ENCODE results near the gene WBP2NL.

WBP2NL gene

GRCh38 chr22:41963453-41964111 is 35.0 kb upstream of the WBP2NL start:
- no peaks in the 10 kb centered on the region for H4K20me1 ChIP-seq (ENCODE audit: control insufficient read depth, insufficient read depth, low read depth, low read length)
- no peaks in the 10 kb centered on the region for H3K36me3 ChIP-seq (ENCODE audit: control insufficient read depth, low read length)
- H3K4me2 ChIP-seq (ENCODE audit: low read length), result no peak overlapping the region
- no peaks in the 10 kb centered on the region for H3K9me3 ChIP-seq (ENCODE audit: control insufficient read depth, insufficient read depth, low read length)
- TF ChIP-seq CTCF (IDR thresholded peaks at IDR 0.05; ENCODE audit: low read depth, low read length, poor library complexity, severe bottlenecking) (no peak), EZH2phosphoT487 (IDR thresholded peaks at IDR 0.05; ENCODE audit: borderline replicate concordance, low read length) (no peak)
- no peaks in the 10 kb centered on the region for H3K79me2 ChIP-seq (ENCODE audit: control insufficient read depth, low read length)
- H3K4me3 ChIP-seq (ENCODE audit: low read length), result no peak overlapping the region
- H3K9me2 ChIP-seq (replicated peaks; ENCODE audit: control insufficient read depth, low read length), result no peaks in the 10 kb centered on the region
- no peak overlapping the region for H3K27ac ChIP-seq (ENCODE audit: low read depth, low read length)
- H3K4me1 ChIP-seq (ENCODE audit: control insufficient read depth, low read length), result peaks cover 13% of the 10 kb centered on the region
- H3F3A ChIP-seq (ENCODE audit: control insufficient read depth, insufficient read depth), result peaks cover 2% of the 10 kb centered on the region; the same call in 1 of the 2 replicates
- no peaks in the 10 kb centered on the region for H3K27me3 ChIP-seq (ENCODE audit: control insufficient read depth, low read length)

- no peak for TF ChIP-seq CTCF (IDR thresholded peaks at IDR 0.05; ENCODE audit: low read depth, low read length, poor library complexity, severe bottlenecking)
- no peak for TF ChIP-seq EZH2phosphoT487 (IDR thresholded peaks at IDR 0.05; ENCODE audit: borderline replicate concordance, low read length)
- Histone ChIP-seq H3K36me3 (ENCODE audit: control insufficient read depth, low read length) (no peaks in the 10 kb centered on the region), H3K4me3 (ENCODE audit: low read length) (no peak overlapping the region), H3K27ac (ENCODE audit: low read depth, low read length) (no peak overlapping the region), H3K27me3 (ENCODE audit: control insufficient read depth, low read length) (no peaks in the 10 kb centered on the region), H3K4me2 (ENCODE audit: low read length) (no peak overlapping the region), H3K9me2 (replicated peaks; ENCODE audit: control insufficient read depth, low read length) (no peaks in the 10 kb centered on the region), H4K20me1 (ENCODE audit: control insufficient read depth, insufficient read depth, low read depth, low read length) (no peaks in the 10 kb centered on the region), H3K79me2 (ENCODE audit: control insufficient read depth, low read length) (no peaks in the 10 kb centered on the region), H3K4me1 (ENCODE audit: control insufficient read depth, low read length) (peaks cover 13% of the 10 kb centered on the region), H3F3A (ENCODE audit: control insufficient read depth, insufficient read depth) (peaks cover 2% of the 10 kb centered on the region; the same call in 1 of the 2 replicates), H3K9me3 (ENCODE audit: control insufficient read depth, insufficient read depth, low read length) (no peaks in the 10 kb centered on the region)
Measured at GRCh38 chr22:41964112-41964491, 34.5 kb upstream of the WBP2NL start.

GRCh38 chr22:41966225-41966606 is 32.4 kb upstream of the WBP2NL start:
- Histone ChIP-seq H3K36me3 (ENCODE audit: control insufficient read depth, low read length) (no peaks in the 10 kb centered on the region), H3K4me2 (ENCODE audit: low read length) (no peak overlapping the region), H3F3A (ENCODE audit: control insufficient read depth, insufficient read depth) (no peaks in the 10 kb centered on the region), H3K9me3 (ENCODE audit: control insufficient read depth, insufficient read depth, low read length) (no peaks in the 10 kb centered on the region), H3K27ac (ENCODE audit: low read depth, low read length) (no peak overlapping the region), H3K79me2 (ENCODE audit: control insufficient read depth, low read length) (no peaks in the 10 kb centered on the region), H3K4me3 (ENCODE audit: low read length) (no peak overlapping the region), H3K9me2 (replicated peaks; ENCODE audit: control insufficient read depth, low read length) (no peaks in the 10 kb centered on the region), H3K27me3 (ENCODE audit: control insufficient read depth, low read length) (no peaks in the 10 kb centered on the region), H4K20me1 (ENCODE audit: control insufficient read depth, insufficient read depth, low read depth, low read length) (no peaks in the 10 kb centered on the region), H3K4me1 (ENCODE audit: control insufficient read depth, low read length) (no peaks in the 10 kb centered on the region)
- no peak for TF ChIP-seq CTCF (IDR thresholded peaks at IDR 0.05; ENCODE audit: low read depth, low read length, poor library complexity, severe bottlenecking)
- TF ChIP-seq EZH2phosphoT487 (IDR thresholded peaks at IDR 0.05; ENCODE audit: borderline replicate concordance, low read length), result no peak
